ENCODE measurements around the gene CBLIF.

CBLIF gene

GRCh38 chr11:59847626-59848025 is 2.3 kb upstream of the CBLIF start:
- no peak for DNase-seq (ENCODE audit: low read depth)
- no peak for TF ChIP-seq CTCF (conservative IDR thresholded peaks at IDR 0.05; ENCODE audit: low read length)
- no peak overlapping the region for H3K4me3 ChIP-seq (ENCODE audit: low read length)

- TF ChIP-seq CTCF (conservative IDR thresholded peaks at IDR 0.05; ENCODE audit: low read length), result no peak
- no peak for DNase-seq (ENCODE audit: low read depth)
- no peak overlapping the region for H3K4me3 ChIP-seq (ENCODE audit: low read length)
These were observed 1.3 kb upstream of the CBLIF start for GRCh38 chr11:59846556-59846955.

GRCh38 chr11:59842316-59842715 is 3.0 kb downstream of the CBLIF start:
- no peak for DNase-seq (ENCODE audit: low read depth)
- no peak for TF ChIP-seq CTCF (conservative IDR thresholded peaks at IDR 0.05; ENCODE audit: low read length)

GRCh38 chr11:59841514-59841913 is 3.8 kb downstream of the CBLIF start:
- no peak for DNase-seq (ENCODE audit: low read depth)
- TF ChIP-seq CTCF (conservative IDR thresholded peaks at IDR 0.05; ENCODE audit: low read length), result no peak

More at GRCh38 chr11:59842316-59842715, 3.0 kb downstream of the CBLIF start:
- no peak overlapping the region for H3K4me3 ChIP-seq (ENCODE audit: low read length)

GRCh38 chr11:59839615-59840014 is 5.7 kb downstream of the CBLIF start:
- no peak for DNase-seq (ENCODE audit: low read depth)
- H3K4me3 ChIP-seq (ENCODE audit: low read length), result no peak overlapping the region
- no peak for TF ChIP-seq CTCF (conservative IDR thresholded peaks at IDR 0.05; ENCODE audit: low read length)

More at GRCh38 chr11:59841514-59841913, 3.8 kb downstream of the CBLIF start:
- H3K4me3 ChIP-seq (ENCODE audit: low read length), result no peak overlapping the region

GRCh38 chr11:59833602-59834001 is 11.7 kb downstream of the CBLIF start:
- DNase-seq (ENCODE audit: low read depth), result no peak

GRCh38 chr11:59829358-59829757 is 15.9 kb downstream of the CBLIF start:
- no peak overlapping the region for H3K4me3 ChIP-seq (ENCODE audit: low read length)
- no peak for TF ChIP-seq CTCF (conservative IDR thresholded peaks at IDR 0.05; ENCODE audit: low read length)
- DNase-seq (ENCODE audit: low read depth), result no peak

More at GRCh38 chr11:59833602-59834001, 11.7 kb downstream of the CBLIF start:
- TF ChIP-seq CTCF (conservative IDR thresholded peaks at IDR 0.05; ENCODE audit: low read length), result no peak
- H3K4me3 ChIP-seq (ENCODE audit: low read length), result no peak overlapping the region

Measured in AG10803 (cell line).